HG03139 (cell line): ENCODE data around the gene CFAP99.
"Not testable (repeated sequence)": the region's sequence is repeated elsewhere in the genome, so short reads cannot be mapped to it uniquely, and the experiment has no call there.

ENCODE experiments used
- ATAC-seq: cut with Tn5 transposase; IDR thresholded peaks from one replicate; pipeline ENCODE4 v1.9.1; 2021; ENCODE audit not compliant: unreplicated experiment

The CFAP99 gene

DNA sequence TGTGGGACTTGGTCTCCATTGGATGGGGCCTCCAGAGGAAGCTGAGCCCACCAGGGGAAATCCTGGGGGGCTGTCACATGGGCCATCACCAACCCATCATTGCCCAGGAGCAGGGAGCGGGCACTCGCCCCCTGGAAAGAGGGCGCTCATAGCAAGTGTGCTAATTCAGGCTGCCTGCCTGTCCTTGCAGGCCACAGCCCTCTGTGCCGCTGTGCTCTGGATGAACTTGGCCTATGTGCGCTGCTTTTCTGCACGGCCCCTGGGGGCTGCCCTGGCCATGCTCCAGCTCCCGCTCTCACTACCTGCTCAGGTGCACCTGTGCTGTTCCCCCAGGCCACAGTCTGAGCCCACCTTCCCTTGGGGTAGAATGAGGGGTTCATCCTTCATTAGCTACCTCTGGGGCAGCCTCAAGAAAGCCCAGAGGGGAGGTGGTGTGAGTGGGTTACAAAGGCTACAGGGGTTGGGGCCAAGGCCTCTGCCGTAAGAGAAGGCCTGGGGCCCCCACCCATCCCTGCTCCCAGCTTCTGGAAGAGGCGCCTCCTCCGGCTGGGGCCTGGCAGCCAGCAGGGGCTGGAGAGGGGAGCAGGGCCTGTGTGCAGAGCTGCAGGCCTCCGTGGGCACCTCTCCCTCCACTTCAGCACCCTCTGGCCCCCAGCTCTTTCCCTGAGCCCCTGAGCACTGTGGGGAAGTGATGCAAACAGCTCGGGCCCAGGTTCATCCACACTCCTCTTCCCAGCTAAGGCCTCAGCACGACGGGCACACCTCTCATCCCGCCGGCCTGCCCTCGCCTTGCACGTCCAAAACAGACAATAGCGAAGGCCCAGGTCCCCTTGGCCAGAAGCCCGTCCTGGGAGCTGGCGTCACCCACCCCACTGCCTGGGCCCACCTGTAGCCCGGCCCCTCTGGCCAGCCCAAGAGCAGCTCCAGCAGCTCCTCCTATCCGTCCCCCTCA lies 8.9 kb downstream of the CFAP99 start:
- no peak for ATAC-seq

DNA sequence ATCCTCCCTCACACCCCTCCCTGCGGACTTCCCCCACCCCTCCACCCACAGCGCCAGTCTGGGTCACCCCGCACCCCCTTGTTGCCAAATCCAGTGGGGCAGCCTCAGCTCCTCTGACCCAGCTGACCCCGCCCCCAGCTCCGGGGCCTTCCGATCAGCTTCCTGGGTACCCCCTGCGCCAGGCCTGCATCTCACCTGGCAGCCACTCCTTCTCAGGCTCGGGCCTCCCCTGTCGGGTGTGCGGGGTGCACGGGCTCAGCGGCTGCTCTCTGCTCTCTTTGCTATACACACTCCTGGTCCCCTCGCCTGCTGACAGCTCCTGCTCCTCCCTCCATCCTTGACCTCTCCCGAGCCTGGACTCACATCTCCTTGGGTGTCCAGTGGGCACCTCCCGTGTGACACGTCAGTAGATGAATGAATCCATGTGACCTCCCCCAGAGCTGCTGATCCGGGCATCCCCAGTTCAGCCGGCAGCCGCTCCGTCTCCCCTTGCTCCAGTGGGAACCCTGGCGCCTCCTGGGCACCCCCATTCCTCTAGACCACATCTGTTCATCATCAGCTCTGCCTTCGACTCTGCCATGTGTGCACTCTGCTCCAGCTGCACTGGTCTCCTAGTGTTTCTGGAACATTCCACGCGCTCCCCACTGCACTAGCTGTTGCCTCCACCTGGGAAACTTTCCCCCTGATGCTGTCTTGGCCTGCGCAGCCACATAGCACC lies 9.9 kb downstream of the CFAP99 start:
- no peak for ATAC-seq

DNA sequence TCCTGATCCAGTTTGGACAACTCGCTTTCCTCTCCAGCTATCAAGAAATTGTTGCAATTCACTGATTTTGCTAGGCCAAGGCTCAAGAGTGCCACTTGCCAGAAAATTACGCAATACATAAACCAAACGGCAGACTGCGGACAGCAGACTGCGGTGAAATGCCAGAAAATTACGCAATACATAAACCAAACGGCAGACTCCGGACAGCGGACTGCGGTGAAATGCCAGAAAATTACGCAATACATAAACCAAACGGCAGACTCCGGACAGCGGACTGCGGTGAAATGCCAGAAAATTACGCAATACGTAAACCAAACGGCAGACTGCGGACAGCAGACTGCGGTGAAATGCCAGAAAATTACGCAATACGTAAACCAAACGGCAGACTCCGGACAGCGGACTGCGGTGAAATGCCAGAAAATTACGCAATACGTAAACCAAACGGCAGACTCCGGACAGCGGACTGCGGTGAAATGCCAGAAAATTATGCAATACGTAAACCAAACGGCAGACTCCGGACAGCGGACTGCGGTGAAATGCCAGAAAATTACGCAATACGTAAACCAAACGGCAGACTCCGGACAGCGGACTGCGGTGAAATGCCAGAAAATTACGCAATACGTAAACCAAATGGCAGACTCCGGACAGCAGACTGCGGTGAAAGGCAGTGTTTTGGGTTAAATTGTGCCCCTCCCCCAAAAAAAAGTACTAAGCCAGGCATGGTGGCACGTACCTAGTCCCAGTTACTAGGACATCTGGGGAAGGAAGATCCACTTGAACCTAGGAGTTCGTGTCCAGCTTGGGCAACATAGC lies 11.4 kb downstream of the CFAP99 start:
- not testable (repeated sequence) for ATAC-seq

DNA sequence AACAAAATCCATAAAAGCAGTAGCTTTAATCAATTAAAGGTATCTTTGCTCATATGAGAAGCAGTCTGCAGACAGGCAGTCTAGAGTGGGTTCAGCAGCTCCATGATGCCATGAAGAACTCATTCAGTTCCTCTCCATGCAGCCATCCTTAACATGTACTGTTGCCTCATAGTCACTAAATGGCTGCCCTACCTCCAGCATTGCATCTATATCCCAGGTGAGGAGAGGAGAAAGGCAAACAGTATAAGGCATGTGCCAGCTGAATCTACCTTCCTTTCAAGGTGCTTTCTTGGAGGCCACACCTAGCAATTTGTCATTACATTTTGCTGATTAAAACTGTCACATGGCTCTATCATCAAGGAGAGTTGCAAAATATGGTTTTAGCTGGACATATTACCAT lies 13.2 kb downstream of the CFAP99 start:
- no peak for ATAC-seq

DNA sequence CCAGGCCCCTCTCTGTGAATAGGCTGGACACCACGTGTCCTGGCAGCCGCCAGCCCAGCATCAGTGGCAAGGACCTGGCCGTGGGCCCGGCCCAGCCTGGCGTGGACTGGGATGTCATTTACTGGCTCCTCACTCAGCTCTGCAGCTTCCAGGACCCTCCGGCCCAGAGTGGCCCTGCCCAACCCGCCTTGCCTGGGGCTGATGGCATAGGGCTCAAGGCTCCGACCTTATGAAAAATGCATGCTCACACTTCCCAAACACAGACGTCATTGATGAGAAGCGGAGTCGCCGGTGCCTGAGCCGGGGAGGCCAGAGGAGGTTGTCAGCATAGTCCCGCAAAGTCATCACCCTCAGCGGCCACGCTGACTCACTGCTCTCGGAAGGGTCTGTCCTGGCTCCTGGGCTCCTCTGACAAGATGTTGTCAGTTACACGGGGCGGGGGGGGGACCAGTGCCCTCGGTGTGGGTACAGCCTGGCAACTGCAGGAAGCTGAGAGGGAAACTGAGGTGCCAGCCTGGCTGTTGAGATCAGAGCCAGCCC lies 14.3 kb downstream of the CFAP99 start:
- no peak for ATAC-seq

DNA sequence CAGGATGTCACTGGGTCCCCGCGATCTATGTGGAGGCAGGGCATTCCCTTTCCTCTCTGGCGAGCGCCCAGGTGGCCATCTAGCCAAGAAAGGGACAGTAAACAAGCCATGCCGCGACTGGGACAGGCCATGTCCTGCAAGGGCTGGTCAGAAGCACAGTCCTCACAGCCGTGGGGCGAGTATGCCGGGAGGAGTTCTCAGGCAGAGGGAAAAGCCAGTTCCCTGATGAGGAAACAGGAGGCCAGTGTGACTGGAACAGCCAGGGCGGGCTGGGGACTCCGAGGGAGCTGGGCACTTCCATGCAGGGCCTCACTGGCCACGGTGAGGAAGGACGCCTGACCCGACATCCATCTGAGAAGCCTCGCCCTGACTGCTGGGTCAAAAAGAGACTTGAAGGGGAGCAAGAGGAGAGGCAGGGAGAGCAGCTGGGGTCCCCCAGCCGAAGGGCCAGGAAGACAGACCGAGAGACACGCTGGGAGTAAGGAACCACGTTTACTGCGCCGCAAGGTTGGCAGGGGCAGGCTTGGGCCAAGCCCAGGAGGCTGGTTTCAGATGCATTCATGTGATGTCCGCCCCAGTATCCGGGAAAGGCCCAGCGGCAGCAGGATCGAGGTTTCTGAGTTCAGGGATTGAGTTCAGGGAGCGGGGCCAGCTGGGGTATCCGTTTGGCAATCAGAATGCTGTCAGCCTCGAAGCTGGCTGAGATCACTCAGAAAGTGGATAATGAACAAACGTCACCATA lies 15.0 kb downstream of the CFAP99 start:
- no peak for ATAC-seq

DNA sequence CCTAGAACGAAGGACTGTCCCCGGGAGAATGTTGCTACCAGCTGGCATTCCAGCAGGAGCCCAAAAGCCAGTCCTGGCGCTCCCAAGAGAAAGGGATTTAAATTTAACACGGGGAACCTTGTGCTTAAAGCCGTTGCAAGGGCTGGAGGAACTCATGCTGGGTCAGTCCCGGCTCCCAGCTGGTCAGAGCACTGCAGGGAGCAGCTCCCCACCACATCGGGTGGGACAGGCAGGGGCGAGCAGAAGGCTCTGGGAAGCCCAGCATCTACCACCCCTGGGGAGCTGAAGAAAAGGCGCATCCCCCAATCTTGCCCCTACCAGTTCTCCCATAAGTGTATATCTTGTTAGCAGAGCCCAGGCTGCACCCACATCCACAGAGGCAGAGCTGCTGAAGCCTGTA lies 15.7 kb downstream of the CFAP99 start:
- ATAC-seq: no peak

DNA sequence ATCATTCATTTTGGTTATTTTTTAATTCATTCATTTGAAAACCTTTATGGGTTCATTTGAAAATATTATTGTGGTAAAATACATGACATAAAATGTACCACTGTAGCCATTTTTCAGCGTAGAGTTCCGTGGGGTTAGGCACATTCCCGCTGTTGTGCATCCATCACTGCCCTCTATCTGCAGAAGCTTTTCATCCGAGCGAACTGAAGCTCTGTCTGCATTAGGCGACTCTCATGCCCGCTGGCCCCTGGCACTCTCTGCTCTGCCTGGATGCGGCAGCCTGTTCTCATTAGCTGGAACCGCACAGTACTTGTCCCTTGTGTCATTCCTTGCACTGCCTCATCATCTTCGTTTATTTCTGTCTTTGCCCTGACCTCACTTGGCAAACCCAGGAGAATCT lies 17.5 kb downstream of the CFAP99 start:
- no peak for ATAC-seq

DNA sequence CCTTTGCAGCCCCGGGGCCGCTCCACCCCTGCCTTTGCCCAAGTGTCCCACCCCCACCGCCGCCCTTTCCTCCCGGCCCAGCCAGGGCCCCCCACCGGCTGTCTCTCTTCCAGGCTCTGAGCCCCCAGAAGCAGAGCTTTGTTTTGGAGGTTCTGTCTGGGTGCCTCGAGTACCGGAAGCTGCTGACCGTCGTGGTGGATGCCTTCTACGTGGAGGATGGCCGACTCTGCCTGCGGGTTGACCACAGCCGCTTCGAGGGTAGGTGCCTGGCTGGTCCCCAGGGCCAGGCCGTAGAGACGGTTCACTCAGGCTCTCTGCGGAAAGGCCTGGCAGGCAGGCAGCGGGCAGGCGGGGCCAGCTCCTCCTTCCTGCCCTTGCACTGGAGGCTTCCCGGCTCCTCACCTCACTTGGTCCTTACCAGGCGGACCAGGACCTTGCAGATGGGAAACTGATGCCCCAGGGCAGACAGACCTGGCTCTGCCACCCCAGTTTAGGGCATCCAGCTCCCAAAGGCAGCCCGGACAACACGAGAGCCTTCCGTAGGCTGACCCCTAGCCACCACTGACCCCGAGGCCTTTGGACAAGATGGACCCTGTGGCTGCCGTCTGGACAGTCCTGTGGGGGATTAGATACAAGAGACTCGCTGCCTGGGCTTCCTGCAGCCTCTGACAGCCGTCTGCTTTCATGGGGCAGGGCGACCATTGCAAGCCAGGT lies 18.2 kb downstream of the CFAP99 start:
- no peak for ATAC-seq

DNA sequence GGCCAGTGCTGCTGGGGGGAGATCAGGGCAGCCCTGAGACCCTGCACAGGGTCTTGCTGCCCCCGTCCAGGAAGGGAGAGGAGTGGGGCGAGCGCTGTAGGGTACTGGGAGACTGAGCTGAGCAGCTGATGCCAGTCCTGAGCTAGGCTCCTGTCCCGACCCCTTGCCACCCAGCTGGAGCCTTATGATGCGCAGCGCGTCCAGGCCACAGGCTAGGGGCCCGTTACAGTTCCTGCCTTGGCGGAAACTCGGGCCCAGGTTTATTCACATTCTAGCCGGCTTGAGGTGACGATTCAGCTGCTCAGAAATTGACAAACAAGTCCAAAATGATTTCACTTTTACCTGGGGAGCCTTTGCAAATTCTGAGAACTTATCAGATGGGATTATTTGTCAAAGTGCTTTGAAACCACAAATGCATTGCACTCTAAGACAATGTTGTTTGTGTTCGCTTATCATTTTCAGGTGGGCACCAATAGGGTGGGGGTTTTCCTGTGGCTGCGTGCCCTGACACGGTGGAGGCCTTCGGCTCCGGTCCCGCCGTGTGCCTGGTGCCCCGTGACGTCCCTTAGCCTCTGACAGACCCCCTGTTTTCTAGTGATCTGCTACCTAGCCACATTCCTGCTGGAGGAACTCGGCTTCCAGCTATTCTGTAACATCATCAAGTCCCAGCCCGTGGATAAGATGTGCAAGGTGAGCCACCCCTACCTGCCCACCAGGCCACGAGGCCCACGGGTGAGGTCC lies 18.9 kb downstream of the CFAP99 start:
- no peak for ATAC-seq

DNA sequence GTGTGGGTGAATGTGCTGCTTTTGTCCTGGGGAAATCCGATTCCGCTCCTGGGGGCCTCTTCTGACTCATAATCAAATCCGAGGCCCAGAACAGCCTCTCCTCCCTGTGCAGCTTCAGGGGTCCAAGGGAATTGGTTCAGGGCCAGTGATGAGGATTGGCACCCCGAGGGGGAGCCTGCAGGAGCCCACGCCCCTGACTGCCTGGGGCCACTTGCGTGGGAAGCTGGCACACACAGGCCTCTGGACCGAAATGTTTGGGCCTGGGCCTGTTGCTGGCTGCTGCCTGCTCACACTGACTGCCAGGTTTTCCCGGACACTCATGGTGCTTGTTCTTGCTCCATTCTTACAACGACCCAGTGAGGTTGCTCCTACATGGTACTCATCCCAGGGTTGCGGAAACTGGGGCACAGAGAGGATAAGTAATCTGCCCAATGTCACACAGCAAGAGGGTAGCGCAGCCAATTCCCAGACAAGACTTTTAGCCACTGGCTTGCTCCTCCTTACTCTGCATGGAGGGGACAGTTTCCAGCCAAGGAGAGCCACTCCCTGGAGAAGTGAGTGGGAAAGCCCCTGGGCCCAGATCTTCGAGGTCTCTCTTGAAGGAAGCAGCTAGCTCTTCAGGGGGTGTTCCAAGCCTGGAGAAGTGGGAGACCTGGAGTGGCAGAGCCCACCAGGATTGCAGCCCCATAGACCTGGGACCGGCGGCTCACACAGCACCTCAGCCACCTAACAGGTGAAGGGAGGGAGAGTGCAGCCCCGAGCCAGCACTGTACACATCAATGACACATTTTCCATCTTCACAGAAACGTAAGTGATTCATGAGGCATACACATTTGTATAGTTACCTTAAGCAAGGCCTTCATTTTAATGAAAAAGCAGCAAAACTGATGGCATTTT lies 20.3 kb downstream of the CFAP99 start:
- no peak for ATAC-seq

DNA sequence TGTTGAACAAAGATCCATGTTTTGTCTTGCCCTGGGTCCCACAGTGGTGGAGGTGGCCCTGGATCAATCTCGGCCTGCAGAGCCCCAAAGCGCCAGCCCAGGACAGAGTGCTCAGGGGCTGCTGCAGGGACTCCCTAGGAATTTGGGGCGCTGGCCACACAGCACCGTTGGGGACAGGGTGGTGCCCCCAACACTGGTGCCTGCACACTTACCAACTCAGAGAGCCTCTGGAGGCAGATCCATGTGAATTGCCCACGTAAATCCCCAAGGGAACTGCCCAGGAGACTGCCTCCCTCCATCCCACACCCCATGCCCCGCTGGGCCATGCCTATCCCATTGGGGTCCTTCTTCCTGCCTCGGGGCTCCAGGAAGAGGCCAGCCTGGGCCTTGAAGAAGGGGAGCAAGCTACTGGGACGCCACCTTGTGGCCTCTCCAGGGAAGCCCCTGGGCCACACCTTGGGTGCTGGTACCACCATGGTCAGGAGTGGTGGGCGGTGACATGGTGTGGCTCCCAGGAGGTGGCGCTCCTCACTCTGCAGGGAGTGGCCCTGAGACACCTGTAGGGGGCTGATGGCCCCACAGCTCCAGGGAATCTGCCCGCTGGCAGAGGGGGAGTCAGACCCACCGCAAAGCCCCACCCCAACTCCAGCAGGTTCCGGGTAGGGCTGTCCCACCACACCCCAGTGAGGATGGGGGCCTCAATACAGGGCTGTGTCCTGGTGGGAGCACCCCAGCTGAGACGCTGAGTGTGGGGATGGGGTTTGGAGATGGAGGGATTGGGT lies 22.8 kb downstream of the CFAP99 start:
- ATAC-seq: peak; percentile 60

DNA sequence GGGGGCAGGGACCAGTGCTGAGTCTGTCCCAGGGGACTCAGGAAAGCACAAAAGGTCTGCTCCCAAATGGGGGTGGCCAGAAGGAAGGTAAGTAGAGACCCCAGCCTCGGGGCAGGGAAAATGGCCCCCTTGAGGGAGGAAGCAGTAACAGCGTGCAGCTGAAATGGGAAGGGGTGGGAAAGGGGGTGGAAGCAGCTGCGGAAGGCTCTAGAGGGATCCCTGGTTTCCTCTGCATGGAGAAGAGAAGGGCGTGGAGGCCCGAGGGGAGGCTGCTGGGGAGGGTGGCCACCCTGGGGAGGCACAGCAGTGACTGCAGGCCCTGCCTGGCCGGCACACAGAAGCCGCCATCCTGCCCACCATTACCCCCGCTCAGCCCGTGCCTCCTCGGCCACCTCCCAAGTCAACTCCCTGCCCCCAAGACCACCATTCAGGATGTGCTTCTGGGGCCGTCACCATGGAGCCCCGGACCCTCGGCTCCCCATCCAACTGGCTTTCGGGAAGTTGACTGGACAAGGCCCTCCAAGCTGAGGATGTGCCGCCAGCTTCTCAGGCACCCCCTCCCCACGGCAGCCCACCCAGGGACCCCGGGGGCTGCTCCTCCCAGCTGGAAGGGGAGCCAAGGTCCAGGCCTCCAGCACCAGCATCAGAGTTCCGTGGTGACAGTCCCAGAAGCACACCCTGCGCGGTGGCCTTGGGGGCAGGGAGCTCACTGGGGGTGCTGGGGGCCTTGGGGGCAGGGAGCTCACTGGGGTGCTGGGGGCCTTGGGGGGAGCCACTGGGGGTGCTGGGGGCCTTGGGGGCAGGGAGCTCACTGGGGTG lies 23.6 kb downstream of the CFAP99 start:
- no peak for ATAC-seq

DNA sequence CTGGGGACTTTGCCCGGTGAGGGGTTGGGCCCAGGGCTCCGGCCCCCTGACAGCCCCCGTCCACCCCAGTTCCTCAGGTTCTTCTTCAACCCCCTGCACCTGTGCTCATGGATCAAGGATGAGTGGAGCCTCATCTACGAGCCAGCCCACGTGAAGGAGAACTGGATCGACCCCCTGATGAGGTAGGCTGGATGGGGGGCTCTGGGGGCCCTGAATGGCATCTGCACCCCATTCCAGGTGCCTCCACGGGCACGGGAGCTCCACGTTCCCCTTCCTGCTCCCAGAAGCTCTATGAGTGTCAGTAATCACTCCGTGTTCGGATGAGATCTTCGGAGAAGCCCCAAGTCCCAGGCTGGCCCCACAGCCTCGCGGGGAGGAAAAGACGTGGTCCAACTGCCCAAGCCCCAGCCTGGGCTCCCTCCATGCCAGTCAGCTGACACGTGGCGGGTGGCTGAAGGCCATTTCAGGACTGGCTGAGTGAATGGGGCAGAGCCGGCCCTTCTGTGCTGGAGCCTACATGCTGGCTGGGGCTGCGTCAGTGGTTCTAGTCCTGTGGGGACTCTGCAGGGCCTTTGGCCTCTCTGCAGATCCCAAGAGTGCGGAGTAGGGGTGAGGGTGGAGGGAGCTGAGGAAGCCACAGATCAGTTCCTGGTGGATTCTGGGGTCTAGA lies 24.4 kb downstream of the CFAP99 start:
- no peak for ATAC-seq

DNA sequence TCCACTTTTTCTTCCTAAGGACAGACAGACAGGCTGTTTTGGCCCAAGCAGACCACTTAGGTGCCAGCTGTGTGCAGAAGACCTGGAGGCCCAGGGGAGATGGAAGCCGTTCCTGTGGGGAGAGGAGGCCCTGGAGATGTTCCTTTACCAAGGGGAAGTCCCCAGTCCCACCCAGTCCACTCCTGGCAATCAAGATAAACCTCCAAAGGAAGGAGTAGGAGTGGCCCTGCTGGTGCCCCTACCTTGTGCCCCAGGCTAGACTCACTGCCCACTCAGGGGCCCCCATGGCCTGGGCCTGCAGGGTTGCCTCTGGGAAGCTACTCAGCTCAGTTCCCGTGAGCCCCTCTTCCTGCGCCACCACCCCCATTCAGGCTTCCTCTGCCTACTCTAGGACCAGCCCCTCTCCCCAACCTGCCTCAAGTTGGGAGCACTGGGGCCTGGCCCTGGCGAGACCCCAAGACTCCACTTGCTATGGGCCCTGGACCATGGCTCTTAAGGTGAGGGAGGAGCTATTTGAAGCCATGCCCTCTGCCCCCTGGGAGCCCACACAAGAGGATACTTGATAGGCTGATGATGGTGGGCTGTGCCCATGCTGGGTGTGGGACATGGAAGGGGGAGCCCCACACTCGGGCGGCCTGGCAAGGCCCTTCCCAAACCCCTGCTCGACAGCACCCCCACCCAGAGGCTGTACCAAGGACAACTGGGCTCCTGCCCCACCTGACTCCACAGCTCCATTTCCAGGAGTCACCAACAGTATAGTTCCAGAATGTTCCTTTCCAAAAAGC lies 25.4 kb downstream of the CFAP99 start:
- ATAC-seq: no peak
